ENCODE results near the gene YES1.
A peak's percentile ranks its signal among the peaks of the same experiment; 100 is the strongest.
"Not testable (repeated sequence)": the region's sequence is repeated elsewhere in the genome, so short reads cannot be mapped to it uniquely, and the experiment has no call there.

Gene YES1

DNA sequence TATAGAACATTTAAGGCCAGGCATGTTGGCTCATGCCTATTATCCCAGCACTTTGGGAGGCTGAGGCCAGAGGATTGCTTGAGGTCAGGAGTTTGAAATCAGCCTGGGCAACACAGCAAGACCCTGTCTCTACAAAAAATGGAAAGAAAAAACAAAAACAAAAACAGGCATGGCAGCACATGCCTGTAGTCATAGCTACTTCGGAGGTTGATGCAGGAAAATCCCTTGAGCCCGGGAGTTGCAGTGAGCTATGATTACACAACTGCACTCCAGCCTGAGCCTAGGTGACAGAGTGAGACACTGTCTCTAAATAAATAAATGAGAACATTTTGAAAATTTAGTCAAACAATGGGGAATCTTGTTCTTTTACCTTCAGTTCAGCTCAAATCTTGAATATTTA lies 12.1 kb upstream of the YES1 start:
- no peak for DNase-seq (ENCODE audit: low read depth in 2 of 3, low spot score in 1 of 3)

DNA sequence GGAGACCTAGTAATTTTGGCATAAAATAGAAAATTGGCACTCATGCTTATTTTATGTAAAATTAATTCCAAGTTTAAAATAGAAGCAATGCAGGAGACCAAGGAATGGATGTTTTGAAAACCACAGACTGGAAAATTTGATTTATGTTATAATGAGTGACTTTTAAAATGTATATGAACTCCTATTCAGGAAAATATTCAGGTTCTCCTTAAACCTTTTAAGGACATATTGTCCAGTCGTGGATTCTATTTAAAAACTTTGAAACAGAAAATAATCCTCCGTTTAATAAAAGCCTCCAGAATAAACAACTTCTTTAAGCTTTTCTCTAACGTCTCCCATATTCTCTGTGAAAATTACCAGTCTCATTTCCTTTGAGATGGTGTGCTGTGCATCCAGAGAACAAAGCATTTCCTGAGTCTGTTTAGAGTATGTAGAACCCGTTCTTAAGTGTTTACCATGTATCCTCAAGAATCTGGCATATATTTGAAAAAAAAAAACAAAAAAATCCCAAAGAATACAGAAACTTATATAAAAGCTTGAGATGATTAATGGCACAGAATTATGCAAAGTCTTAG lies 8.6 kb upstream of the YES1 start:
- no peak for DNase-seq (ENCODE audit: low read depth in 2 of 3, low spot score in 1 of 3)

DNA sequence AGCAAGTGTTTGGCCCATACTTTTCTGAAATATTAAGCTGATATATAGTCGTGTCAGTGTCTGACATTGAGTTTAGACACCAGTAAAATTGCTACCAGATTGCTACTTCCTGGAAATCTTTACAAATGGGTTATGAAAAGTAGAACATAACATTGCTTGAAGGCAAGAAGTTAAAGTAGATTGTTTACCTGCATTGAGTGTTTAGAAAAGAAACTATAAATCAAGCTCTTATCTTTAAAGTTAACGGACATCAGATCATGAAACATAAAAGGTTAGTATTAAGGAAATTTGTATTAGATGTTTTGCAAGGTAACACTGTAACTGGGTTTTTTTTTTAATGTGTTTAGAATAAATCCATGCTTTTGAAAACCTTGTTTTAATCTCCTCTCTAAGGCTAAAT lies 4.8 kb upstream of the YES1 start:
- no peak for DNase-seq (ENCODE audit: low read depth in 2 of 3, low spot score in 1 of 3)

DNA sequence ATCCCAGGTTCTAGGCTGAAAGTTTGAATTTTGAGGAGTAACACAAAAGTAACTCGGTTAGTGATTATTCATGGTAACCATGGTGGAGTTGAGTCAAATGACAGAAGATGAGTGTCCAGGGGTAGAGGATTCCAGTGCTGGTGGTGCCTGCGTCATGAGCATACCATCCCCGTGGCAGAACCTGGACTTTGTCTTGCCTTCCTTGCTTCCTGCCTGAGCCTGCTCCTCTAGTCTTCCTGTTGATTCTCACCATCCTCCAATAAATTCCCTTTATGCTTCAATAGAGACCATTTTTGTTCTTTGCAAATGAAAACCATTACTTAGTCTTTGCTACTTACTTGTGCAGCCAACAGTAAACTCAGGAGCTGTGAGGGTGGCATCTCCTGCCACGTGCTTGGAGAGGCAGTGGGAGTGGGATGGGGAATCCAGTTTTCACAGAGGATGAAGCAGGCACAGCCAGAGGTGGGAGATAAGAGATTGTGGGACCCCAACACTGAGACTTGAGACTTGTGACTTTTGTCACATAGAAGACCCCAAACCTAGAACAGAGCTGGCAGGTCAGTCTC lies 4.1 kb upstream of the YES1 start:
- no peak for DNase-seq (ENCODE audit: low read depth in 2 of 3, low spot score in 1 of 3)

DNA sequence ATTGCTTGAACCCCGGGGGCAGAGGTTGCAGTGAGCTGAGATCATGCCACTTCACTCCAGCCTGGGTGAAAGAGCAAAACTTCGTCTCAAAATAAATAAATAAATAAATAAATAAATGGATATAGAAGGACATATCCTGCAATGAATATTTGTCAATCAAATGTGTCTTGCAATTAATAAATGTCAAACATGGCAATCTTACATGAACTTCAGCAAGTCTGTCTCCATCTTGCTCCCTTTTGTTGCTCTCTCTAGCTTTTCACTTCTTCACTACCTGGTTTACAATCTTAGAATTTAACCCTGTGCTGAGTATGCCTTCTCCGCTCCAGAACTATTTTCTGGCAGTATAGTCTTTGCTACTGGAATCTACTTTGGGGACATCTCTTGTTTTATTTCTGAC lies 3.3 kb upstream of the YES1 start:
- no peak for DNase-seq (ENCODE audit: low read depth in 2 of 3, low spot score in 1 of 3)

DNA sequence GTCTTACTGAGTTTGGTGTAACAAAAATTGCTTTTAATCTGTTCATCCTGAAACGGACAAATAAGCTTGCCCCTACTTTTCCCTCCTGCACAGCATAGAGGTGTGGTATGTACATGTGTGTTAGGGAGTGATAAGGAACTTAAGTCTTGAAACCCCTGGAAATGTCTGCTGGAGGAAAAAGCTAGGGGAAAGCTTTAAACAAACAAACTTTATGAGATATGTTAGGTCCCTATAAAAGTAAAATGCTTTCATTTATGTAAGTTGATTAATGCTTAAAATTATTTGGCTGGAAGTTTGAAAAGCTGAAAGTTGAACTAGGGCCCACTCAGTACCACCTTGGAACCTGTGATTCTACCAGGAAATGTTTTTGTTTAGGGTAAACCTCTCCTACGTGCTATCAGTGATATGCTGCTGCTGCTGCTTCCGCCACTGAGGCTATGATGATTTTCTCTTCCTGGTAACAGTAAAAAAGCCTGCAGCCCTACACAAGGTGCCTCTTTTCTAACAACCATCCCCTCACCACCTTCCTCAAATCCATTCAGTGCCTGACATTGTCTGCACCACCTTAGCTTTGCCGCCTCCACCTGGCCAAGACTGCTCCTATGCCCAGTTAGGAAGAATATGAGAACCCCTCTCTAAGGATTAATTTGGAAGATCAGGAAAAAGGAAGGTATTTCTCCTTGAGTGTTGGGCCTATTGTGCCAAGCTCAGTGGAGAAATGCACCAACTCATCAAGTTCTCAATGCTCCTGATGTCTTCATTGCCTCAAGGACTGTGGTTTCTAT lies 2.5 kb upstream of the YES1 start:
- DNase-seq (ENCODE audit: low read depth in 2 of 3, low spot score in 1 of 3) = no peak

DNA sequence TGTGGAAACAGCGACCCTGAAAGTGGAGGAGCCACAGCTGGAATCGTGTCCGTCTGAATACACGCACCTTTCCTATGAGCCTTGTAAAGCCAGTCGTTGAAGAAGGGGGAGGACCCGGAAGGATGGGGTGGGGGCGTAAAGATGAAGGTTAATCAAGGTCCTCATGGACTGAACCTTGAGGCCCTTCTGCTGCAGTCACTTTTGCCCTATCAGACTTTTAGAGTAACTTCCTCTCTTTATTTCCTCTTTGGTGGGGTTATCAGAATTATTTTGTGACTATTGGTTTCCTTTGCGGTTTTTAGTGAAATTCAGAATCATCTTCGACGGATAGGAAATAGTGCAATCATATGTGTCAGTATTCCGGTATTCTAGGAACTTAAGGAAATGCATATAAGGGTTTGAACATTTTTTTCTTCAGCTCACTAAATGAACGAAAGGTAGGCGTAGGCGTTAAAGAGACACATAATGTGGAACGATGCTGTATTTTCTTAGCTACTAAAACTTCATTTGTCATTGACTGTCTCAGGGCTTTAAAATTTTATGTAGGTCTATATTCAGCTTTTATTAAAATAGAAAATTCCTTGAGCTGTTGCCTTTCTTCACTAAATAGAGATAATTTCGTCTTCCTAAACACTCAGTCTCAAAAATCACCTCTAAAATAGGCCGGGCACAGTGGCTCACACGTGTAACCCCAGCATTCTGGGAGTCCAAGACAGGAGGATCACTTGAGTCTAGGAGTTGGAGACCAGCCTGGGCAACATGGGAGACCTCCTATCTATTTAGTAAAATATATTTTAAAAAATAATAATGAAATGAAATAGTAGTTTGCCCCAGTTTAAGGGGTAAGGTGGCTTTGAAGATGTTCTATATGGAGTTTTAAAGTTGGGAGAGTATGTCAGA lies 1.4 kb upstream of the YES1 start:
- DNase-seq (ENCODE audit: low read depth in 2 of 3, low spot score in 1 of 3) = peak in 2 of 3 donors; percentile 18 to 42

DNA sequence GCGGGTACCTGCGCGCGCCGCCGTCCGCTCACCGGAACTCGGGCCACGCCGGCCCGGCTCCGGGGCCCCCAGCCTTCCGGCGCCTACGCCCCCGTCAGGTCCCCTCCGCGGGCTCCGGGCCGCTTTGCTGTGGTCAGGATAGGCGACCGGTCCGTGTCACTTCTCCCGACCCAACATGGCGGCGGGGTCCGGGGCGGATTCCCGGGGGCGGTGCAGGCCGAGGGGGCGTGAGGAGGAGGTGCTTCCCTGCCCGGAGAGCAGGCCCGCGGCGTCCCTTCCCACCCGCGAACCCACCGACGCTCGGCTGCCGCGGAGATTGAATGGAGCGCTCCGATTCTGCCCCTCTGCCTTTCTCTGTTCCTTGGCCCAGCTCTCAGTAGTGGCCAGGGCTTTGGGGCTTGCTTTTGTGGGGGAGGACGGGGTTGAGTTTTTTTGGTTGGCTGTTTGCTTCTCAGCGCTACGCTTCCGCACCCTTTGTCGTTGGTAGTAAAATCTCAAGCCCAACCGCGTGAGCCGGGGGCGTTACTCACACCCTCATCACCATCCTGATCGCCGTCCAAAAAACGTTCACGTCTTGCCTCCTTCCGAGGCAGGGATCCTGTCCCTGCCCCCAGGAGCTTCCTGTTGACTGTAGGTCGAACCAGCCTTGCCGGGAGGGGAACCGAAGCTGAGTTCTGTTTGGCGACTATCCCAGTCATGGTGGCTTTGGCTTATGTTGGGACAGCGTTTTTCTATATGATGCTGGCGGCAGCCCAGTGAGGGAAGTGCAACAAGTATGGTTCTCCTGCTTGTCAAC lies 532 bp upstream of the YES1 start:
- DNase-seq (ENCODE audit: low read depth in 2 of 3, low spot score in 1 of 3) = peak; percentile 59 to 60 (median 60)

DNA sequence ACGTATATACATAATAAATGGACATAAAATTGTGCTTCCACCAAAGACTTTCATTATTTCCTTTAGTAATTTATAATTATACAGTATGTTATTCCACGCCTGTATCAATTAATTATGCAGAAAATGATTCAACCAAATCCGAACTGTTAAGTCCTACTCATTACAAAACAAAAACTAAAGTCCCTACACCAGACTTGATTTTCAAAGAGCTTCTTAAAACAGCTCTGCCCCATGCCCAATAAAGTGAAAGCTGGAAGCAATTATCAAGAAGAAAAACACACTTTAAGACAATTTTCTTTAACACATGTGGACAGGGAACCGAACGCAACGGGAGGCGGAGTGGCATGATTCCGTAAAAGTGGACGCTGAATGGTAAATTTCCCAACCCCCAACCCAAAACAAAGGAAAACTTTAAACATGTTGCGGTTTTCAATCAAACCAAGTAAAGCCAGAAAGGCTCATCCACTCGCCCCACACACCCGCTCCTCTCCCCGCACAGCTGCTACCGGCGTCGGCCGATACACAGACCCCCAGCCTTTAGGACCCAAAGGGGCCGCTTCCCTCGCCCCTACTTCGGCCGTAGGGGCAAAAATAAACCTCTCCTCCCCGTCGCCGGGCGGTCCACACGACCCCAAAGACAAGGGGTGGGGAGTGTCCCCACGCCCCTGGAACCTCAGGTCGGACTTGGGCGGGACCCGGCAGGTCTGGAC lies 705 bp downstream of the YES1 start:
- DNase-seq (ENCODE audit: low read depth in 2 of 3, low spot score in 1 of 3) = no peak

DNA sequence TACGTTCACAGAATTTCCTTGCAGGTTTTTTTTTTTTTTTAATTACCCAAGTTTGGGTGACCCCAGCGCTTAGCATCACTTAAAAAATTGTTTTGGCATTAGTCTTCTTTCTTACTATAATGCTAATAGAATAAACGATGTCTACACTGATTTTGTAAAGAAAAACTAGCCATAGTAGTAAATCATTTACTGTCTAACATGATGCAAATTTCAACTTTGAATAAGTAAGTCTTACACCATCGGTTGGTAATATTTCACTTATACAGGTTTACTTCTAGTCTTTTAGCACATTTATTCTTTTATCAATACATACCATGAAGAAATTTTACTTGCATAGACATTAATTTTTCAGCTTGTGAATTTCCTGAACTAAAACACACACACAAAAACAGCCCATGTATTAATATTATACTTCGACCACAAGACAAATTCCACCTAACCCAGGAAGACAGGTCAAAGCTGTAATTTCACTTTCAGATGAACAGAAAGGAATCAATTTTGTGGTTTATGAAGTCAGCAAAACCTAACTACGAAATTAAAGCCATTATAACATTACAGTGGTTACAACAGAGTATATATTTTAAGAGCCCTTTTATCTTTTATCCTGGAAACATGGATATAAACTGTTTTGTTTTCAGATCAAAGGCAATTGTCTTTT lies 1.9 kb downstream of the YES1 start:
- DNase-seq (ENCODE audit: low read depth in 2 of 3, low spot score in 1 of 3) = no peak

DNA sequence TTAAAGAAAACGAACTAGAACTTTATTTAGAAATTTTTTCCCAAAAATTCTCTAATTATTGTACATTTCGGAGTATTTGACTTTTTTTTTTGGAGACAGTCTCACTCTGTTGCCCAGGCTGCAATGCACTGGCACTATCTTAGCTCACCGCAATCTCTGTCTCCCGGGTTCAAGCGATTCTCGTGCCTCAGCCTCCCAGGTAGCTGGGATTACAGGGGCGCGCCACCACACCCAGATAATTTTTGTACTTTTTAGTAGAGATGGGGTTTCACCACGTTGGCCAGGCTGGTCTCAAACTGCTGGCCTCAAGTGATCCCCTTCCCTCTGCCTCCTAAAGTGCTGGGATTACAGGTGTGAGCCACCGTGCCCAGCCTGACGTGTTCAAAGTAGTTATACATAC lies 2.8 kb downstream of the YES1 start:
- not testable (repeated sequence) for DNase-seq (ENCODE audit: low read depth in 2 of 3, low spot score in 1 of 3)

DNA sequence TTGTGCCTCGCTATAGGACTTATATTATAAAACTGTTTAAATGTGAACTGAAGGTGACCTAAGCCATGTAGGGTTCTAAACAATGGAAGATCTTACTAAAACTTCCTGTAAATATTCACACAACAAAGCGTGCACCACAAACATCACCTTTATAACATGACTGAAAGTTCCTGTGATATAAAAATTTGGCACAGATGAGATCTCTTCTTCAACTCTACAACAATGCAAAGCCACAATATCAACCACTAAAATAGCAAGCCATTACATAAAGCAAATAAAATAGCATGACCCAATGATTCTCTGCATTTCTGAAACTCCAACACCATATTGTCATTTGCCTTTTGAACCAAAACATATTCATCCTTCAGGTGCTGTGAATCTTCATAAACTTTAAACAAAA lies 3.5 kb downstream of the YES1 start:
- no peak for DNase-seq (ENCODE audit: low read depth in 2 of 3, low spot score in 1 of 3)

DNA sequence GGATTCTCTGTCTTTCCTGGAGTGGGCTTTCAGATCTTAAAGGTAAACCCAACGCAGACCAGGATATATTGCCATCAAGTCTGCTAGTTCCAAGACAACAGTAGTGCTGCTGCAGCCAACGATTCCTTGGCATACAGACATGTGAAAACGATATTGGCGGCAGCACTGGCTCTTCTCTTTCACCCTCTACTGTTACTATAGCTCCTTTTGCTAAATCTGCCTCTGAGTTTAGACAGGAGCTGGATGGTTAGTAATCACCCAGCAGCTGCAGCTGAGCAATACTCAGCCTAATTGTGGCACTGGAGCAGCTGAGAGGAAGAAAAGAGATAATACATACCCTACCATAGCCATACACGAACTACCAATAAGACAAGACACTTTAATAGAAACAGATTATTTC lies 4.0 kb downstream of the YES1 start:
- no peak for DNase-seq (ENCODE audit: low read depth in 2 of 3, low spot score in 1 of 3)

DNA sequence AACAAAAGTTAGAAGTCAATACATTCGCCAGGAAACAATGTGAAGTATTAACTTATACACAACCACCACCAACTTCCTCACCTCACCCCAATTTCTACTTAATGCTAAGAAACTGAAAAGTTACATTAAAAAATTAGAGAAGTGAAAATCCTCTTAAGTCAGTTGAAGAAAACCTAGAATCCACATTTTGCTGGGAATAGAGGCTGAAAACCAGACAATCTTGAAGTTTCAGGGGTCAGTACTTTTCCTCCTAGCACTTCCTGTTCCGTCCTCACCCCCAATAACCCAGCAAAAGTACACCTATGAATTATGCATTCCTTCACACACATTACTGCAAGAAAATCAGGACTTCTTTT lies 6.3 kb downstream of the YES1 start:
- no peak for DNase-seq (ENCODE audit: low read depth in 2 of 3, low spot score in 1 of 3)

DNA sequence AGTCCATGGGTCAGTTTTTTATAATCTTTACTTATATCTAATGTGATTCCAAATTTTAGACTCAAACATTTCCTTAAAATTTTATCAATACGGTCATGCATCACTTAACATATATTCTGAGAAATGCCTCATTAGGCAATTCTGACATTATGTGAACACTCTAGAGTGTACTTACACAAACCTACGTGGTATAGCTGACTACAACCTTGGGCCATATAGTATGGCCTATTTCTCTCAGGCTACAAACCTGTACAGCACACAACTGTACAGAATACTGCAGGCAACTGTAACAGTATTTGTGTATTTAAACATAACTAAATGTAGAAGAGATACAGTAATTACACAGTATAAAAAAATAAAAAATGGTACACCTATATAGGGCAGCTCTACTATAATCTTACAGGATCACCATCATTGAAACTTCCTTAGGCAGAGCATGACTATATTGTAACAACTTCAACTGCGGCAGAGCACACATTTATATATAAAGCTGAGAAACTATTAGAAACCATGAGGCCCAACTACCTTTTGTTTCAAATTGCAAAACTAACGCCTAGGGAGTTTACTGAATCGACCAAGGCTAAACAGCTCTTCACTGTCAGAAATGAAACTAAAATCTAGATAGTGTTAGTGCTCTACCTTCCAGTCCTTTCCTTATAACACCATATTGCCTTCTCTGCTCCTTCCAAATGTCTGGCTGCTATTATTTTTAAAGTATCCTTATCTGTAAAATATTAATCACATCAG lies 6.9 kb downstream of the YES1 start:
- no peak for DNase-seq (ENCODE audit: low read depth in 2 of 3, low spot score in 1 of 3)

DNA sequence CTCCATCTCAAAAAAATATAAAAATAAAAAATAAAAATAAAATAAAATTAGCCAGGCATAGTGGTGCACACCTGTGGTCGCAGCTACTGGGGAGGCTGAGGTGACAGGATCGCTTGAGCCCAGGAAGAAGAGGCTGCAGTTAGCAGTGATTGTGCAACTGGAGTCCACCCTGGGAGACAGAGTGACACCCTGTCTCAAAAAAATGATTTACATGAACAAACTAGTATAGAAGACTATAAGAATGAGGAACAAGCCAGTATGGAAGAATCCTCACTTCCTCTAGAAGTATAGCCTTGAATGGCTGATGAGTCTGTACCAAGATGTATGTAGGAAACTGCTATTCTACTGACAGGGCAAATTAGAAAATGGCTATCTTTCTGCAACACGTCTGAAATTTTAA lies 10.9 kb downstream of the YES1 start:
- DNase-seq (ENCODE audit: low read depth in 2 of 3, low spot score in 1 of 3) = no peak

DNA sequence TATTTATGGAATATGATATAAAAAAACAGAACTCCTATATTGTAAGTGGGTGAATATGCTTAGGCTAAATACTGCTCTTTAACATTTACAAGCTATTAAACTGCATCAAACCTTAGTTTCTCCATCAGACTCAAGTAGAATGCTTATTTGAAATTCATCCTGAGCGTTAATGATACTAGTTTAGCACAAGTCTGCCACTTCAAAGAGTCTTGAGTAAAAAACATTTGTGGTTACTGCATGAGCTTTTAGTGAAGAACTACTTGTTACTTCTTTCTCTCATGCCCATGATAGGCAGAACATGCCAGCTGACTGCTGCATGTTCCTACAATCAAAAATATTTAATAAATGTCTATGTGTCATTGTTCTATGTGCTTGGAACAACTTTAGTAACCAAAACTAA lies 12.1 kb downstream of the YES1 start:
- DNase-seq (ENCODE audit: low read depth in 2 of 3, low spot score in 1 of 3) = no peak

DNA sequence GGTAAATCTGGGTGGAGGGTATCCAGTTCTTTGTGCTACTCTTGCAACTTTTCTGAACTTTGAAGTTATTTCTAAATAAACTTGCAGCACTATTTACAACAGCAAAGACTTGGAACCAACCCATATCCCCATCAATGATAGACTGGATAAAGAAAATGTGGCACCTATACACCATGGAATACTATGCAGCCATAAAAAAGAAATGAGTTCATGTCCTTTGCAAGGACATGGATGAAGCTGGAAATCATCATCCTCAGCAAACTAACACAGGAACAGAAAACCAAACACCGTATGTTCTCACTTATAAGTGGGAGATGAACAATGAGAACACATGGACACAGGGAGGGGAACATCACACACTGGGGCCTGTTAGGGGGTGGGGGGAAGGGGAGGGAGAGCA lies 16.7 kb downstream of the YES1 start:
- DNase-seq (ENCODE audit: low read depth in 2 of 3, low spot score in 1 of 3) = not testable (repeated sequence)

DNA sequence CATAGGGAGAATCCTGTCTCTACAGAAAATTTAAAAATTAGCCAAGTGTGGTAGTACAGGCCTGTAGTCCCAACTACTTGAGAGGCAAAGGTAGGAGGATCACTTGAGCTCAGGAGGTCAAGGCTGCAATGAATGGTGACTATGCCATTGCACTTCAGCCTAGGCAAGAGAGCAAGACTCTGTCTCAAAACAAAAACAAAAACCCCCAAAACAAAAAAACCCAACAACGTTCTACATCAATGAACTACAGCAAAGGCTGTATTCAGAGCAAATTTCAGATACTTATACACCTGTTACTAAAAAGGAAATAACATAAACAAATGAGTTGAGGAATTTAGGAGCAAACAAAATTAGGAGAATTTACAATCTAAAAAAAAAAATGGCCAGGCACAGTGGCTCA lies 22.6 kb downstream of the YES1 start:
- DNase-seq (ENCODE audit: low read depth in 2 of 3, low spot score in 1 of 3) = no peak

All from stimulated activated CD4-positive, alpha-beta T cell treated with anti-CD3 and anti-CD28 coated beads, Interleukin-12 subunit alpha, Interleukin-12 subunit beta, amount 100 ng/mL, for 48 hours (primary cell).